CD4-positive, alpha-beta T cell treated with Interleukin-17A for 4 hours (primary cell): Measurements from ENCODE around the gene CNN3.

ENCODE experiments used
- DNase-seq: peaks from one replicate; pipeline ENCODE4 v3.0.0-alpha.2; 2020; ENCODE audit warnings: mixed read lengths

The CNN3 gene

DNA sequence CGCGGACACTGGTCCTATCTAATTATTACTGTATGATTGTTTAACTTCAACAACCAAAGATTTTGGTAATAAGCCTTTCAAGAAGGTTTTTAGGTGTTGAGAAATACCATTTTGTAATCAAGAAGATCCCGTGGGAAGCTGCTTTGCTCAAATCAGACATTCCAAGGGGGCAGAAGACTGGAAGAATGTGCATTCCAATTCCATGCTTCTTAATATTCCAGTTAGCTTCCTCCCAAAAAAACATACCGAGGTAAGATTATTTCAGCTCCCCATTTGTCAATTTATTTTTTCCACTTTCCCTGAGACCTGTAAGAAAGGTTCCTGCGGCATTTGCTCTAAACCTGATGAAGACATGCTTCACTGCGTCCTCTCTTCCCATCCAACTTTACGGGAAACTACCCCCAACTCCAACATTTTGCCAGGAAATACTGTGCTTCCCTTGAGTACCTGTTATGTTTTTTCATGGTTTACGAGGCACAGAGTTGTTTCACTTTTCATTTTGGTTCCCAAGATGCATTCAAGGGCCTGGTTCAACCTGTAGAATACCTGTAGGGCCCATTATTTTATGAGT, 4.1 kb downstream of the CNN3 start:
- no peak for DNase-seq

GRCh38 chr1:94921977-94922376, 4.9 kb downstream of the CNN3 start:
- no peak for DNase-seq

- no peak for DNase-seq
Observed at GRCh38 chr1:94920061-94920460, 6.8 kb downstream of the CNN3 start.

DNA sequence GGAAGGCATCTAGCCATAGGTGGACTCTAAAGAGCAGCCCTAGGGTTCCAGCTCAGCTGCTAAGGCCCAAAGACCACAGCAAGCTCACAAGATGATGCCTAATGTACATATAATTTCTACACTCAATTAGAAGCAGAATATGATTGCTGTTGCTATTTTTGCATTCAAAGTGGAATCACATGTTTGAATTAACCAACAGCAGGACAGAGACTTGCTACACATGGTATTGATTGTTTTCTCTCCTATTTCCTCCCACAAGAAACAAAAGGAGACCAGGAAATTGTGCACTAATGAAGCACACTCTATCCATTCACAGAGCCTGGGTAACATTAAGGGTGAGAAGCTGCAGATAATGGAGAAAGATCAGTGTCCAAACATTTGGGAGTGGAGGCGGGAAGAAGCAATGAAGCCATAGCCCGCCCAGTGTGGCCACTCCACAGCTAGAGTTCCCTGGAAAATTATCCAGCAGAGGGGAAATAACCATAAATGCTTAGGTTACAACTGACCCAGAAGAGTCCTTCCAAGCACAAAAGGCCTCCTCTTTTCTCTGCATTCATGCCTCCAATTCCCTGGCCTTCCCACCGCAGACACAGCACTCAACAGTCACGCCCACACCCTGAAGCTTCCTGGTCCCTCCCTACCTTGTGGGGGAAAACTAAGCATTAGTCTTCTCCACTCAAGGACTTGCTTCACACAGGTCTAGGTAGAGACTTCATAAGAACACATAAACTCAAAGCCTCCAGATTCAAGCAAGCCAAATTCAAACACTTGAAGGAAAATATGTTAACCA, 7.5 kb downstream of the CNN3 start:
- no peak for DNase-seq

- no peak for DNase-seq
Observed at GRCh38 chr1:94917251-94917650, 9.7 kb downstream of the CNN3 start.

DNA sequence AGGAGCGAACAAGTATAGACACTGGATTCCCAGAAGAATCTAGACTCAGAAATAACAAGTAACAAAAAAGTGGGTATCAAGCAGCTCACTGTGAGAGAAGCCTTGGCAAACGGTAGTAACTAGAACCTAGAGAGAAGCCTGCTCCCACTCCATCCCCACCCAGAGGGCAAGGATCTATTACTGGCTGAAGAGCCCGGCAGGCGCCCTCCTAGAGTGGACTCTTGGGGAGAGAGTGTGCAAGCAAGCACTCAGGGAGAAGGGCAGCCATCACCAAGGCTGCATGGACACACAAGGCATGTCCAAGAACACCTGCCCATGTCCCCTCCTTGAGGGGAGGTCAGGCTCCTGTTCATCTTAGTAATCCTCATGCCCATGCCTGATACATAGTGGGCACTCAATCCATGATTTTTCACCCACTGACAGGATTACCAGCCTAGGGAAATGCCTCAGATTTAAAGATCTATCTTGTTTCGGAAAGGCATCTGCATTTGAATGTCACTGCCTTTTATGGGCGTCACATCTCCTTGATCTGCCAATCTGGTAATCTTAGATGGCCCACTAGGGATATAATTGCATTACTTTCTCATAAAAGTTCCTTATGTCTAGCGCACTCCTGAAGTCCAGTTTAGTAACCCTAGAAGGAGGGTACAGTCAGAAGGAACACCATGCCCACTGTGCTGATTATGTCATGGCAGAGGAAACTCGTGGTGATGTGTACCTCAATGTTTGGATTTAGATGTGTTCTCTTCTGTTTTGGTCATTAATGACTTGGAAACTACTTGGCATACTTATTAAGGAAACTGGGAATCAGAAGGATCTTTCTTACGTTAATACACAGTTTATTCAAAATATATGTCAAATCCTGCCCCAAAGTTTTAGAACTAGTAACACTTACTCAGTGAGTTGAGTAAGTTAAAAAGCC, 14.4 kb downstream of the CNN3 start:
- no peak for DNase-seq

DNA sequence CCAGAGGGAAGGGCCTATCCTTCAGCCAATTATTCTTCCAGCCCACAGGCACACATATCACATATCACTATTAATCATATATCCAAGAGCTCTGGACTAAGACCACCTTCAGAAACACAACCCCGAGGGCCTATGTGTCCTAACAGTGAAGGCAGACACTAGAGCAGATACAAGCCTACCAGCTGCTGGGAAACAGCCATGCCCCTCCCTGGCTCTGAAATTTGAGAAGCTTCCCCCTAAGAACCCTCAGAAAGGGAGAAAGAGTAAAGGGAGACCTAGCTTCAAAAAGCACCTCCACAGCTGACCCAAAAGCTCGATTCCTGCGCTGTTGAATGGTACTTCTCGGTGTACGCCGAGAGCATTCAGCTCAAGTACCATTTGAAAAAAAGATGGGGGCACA, 17.4 kb downstream of the CNN3 start:
- DNase-seq = no peak

GRCh38 chr1:94908965-94909364, 17.9 kb downstream of the CNN3 start:
- DNase-seq = no peak

DNA sequence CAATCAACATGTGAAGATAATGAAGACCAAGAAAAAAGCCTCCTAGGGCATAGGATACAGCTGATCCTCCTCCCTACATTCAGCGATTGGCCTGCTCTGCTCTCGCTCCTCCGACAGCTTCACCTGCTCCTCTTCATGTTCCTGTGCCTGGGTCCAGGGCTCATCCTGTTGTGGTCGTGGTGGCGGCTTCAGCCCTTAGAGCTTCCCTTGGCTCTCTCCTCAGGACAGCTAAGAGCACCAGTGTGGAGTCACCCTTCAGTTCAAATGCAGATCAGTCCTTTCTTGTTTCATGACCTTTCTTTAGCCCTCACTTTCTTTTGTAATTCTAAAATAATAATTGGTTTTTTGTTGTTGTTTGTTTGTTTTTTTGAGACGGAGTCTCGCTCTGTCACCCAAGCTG, 18.7 kb downstream of the CNN3 start:
- DNase-seq = no peak

- DNase-seq = no peak
Observed at GRCh38 chr1:94907136-94907535, 19.8 kb downstream of the CNN3 start.

GRCh38 chr1:94906382-94906781, 20.5 kb downstream of the CNN3 start:
- DNase-seq = no peak

DNA sequence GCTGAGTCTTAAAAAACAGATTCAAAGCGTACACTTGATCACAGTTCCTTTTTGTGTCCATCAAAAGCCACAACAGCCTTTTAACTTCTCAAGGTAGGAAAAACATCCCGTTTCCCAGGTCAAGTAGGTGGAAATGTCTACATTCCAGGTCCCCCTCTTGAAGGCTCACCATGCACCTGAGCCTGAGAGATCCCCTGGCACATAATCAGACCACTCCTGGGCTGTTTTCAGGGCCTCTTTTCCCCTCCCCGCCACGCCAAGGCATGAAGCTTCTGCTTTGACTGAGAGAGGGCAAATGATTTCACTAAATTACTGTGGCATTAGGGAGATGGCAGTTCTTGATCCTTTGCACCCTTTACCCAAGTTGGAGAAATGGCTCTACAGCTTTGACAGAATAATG, 21.7 kb downstream of the CNN3 start:
- DNase-seq = no peak

DNA sequence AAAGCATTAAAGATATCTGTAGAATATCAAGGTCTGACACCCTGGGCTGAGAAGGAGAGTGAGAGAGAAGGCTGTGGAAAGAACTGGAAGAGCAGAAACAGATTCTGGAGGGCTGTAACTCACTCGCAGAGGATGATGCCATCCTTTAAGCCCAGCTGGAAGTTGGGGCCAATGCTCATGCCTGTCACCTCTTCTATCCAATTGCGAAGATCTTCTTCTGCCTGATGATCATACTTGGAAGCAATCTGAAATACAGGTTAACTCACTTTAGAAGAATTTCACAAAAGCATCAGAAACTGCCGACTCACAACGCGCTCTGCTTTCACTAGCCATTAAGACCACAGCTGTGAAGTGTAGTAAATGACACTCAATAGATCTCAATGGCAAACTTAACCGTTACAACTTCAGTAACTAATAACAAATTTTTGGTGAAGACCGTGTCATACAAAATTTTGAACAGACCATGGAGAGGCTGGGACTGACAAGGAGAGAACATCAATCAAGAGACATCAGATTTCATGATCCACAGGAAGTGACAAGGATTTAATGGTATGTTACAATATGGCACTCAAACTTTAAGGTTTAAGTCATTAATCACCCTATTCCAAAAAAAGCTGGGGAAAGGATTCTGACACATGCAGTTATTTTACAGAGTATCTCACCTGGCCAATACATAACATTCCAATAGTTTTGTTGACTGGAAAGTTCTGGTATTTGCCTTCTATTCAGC, 23.5 kb downstream of the CNN3 start:
- no peak for DNase-seq

DNA sequence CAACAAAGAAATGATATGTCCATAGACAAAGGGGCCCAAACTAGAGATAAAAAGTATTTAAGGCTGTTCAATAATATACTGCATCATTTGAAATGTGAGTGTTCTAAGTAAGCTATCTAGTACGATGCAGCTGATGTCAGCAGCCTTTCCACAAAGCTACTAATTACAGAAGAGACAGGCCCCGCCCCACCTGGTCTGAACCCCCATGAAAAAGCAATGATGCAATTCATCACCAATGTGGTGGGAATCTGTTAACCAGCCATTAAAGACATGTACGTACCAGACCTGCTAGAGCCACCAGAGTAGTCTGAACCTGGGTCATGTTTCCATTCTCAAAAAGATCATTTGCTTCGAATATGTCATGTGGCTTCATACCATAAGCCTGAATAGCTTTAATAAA, 25.1 kb downstream of the CNN3 start:
- DNase-seq = no peak

- DNase-seq = no peak
Observed at GRCh38 chr1:94899756-94900155, 27.2 kb downstream of the CNN3 start.

DNA sequence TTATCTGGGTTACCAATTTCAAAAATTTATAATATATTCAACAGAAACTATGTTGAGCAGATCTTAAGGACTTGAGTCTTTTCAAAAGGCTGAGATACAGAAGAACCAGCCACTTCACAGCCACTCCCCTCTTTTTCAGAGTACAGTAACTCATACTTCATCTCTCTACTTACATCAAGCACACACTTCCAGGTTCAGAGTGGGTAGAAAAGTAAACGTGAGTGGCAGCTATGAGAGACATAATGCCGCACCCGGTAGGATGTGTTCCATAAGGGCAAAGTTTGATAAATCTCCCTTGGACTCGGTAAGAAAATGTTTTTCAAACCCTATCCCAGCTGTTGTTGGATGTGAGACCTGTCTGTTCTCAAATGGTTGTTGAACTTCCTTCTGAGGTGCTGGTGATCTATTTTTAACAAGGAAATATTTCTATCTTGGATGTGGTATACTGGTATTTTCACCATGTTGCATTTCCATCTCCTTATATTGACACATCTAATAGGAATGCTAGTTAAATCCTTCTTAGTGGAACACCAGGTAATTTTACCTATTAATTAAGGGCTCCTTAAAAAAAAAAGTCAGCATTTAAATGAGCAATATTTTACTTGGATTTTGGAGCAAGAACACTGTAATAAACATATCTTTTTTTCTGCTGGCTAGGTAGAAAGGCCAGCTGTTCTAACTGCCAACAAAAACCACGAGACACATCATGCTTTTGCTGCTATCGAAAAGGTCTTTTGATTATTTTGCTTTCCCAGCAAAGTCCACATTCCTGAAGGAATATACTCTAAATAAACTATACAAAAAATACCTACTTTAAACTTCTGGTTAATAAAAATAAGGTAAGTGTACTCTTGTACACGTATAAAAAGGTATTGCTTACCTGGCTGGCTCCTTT, 28.2 kb downstream of the CNN3 start:
- no peak for DNase-seq

- DNase-seq = no peak
Observed at GRCh38 chr1:94895518-94895917, 31.4 kb downstream of the CNN3 start.

DNA sequence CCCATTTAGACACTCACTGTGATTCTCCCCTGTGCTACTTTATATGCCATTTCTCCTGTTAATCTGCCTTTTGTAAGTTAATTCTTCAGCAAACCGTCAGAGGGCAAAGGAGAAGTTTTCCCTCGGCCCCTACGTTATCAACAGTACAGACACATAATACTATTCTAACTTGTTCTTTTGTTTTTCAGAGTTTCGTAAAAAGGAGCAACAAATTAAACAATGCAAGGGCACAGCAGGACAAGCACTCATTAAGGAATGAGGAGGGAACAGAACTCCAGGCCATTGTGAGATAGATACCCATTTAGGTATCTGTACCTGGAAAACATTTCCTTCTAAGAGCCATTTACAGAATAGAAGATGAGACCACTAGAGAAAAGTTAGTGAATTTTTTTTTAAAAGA, 32.3 kb downstream of the CNN3 start:
- no peak for DNase-seq

DNA sequence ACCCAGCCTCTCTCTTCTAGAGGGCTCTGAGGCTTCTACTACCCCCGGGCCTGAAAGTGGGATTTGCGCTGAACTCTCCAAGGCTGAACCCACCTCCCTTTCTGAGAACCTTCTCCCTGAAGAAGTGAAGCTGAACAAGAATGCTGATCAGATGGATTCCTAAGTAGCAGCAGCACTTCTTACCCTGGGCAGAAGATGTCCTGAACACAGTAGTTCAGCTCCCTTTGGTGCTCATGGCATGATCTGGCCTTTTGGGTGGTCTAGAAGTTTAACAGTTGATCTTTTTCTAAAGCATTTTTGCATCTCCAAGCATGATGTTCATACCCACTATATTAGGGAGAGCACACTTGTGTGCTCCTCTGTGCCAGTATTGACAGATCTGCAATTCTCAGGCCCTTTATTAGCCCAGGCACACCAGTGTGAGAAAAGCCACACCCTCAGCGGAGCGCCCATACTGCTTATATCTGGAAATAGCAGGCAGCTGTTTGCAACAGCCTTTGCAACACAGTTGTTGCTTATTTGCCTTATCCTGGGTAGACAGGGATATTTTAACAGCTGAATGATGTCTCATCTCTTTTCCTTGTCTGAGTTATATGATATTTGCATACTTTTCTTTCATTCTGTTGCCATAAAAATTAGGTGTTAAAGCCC, 34.2 kb downstream of the CNN3 start:
- DNase-seq = no peak

- DNase-seq = no peak
Observed at GRCh38 chr1:94888201-94888600, 38.7 kb downstream of the CNN3 start.

GRCh38 chr1:94887603-94888171, 39.2 kb downstream of the CNN3 start:
- DNase-seq = no peak
